ENCODE results near the gene OPRL1. TPM values are rescaled to one million over a fixed set of nuclear protein-coding genes. Genes with fewer than 3 reads are reported as not detected.

OPRL1 gene
- polyA plus RNA-seq, 1 experiment: 0.86 TPM

DNA sequence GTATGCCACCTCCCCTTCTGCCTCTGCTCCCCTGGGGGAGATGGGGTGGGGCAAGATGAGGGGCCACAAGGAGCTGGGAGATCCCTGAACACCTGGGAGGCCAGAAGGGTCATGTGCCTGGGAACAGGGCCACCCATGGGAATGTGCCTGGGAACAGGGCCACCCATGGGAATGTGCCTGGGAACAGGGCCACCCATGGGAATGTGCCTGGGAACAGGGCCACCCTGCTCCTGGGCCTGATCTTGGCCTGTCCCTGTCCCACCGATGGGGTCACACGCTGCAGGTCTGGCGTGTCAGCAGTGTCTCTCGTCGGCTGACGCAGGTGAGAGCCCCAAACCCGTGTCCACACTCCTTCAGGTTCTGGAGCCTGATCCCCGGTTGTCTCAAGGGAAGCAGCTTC, 4.9 kb upstream of the OPRL1 start:
- CTCF ChIA-PET: no interaction called here
- H3K4me3 ChIP-seq (ENCODE audit: low read depth, low read length): no peak overlapping the region
- DNase-seq (ENCODE audit: low read depth, low spot score): no peak
- H3K27ac ChIP-seq (ENCODE audit: low read depth, low read length): no peak overlapping the region
- no peaks in the 10 kb centered on the region for H3K27me3 ChIP-seq (ENCODE audit: control insufficient read depth, insufficient read depth, low read length)
- H3K9me3 ChIP-seq (ENCODE audit: control insufficient read depth, insufficient read depth, low read length): no peaks in the 10 kb centered on the region; the same call in 1 of the 2 replicates
- TF ChIP-seq, protein P1, sequence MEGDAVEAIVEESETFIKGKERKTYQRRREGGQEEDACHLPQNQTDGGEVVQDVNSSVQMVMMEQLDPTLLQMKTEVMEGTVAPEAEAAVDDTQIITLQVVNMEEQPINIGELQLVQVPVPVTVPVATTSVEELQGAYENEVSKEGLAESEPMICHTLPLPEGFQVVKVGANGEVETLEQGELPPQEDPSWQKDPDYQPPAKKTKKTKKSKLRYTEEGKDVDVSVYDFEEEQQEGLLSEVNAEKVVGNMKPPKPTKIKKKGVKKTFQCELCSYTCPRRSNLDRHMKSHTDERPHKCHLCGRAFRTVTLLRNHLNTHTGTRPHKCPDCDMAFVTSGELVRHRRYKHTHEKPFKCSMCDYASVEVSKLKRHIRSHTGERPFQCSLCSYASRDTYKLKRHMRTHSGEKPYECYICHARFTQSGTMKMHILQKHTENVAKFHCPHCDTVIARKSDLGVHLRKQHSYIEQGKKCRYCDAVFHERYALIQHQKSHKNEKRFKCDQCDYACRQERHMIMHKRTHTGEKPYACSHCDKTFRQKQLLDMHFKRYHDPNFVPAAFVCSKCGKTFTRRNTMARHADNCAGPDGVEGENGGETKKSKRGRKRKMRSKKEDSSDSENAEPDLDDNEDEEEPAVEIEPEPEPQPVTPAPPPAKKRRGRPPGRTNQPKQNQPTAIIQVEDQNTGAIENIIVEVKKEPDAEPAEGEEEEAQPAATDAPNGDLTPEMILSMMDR (IDR thresholded peaks at IDR 0.05; ENCODE audit: low read depth, low read length): no peak
- POLR2A ChIA-PET: no interaction called here

DNA sequence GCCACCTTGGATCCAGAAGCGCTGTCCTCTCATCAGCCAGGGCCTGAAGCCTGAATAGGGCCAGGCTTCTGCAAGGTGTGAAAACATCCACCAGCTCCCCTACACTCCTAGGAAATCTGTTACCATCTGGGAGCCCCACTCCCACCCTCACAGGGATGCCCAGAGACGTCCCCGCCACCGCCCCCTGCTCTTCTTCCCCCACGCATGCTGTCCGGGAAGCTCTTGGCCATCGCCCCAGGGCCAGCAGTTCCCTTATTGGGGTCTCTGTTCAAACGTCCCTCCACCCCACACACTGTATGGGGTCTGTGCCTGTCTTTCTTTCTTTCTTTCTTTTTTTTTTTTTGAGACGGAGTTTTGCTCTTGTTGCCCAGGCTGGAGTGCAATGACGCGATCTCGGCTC, 4.3 kb upstream of the OPRL1 start:
- CTCF ChIA-PET: no interaction called here
- no peak for DNase-seq (ENCODE audit: low read depth, low spot score)
- TF ChIP-seq, protein P1 (IDR thresholded peaks at IDR 0.05; ENCODE audit: low read depth, low read length): no peak
- no peaks in the 10 kb centered on the region for H3K27me3 ChIP-seq (ENCODE audit: control insufficient read depth, insufficient read depth, low read length)
- H3K4me3 ChIP-seq (ENCODE audit: low read depth, low read length): no peak overlapping the region
- H3K27ac ChIP-seq (ENCODE audit: low read depth, low read length): no peak overlapping the region
- POLR2A ChIA-PET: no interaction called here
- H3K9me3 ChIP-seq (ENCODE audit: control insufficient read depth, insufficient read depth, low read length): no peaks in the 10 kb centered on the region; the same call in 1 of the 2 replicates

DNA sequence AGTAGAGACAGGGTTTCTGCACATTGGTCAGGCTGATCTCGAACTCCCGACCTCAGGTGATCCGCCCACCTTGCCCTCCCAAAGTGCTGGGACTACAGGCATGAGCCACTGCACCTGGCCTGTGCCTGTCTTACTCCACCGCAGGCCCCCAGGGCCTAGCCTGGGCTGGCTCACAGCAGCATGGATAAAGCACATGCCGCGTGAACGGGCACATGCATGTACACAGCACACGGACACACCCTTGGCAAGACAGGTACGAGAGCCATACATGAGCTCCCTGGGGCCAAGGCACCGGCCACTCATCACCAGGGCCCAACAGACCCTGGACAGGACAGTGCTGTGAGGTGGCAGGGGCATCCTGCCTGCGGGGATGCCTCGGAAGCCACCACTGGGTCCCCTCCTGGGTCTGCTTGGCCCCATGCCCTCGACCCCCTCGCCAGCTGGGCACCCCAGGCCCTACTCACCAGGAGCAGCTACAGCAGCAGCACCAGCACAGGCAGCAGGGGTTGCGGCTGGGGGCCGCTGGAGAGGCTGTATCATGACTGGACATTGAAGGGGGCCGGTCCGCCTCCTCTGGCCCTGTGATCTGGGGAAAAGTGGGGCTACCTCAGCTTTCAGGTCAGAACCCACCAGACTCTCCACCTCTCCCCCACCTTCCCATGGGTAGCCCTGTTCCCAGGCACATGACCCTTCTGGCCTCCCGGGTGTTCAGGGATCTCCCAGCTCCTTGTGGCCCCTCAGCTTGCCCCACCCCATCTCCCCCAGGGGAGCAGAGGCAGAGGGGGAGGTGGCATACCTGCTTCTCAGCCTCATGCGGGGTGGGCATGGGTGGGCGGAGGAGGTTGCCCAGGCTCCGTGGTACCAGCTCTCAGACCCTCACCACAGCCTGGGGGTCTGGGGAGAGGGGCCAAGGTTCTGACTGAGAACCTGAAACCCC, 3.6 kb upstream of the OPRL1 start:
- H3K4me3 ChIP-seq (ENCODE audit: low read depth, low read length): no peak overlapping the region
- CTCF ChIA-PET: no interaction called here
- POLR2A ChIA-PET: no interaction called here
- no peaks in the 10 kb centered on the region for H3K27me3 ChIP-seq (ENCODE audit: control insufficient read depth, insufficient read depth, low read length)
- TF ChIP-seq, protein P1 (IDR thresholded peaks at IDR 0.05; ENCODE audit: low read depth, low read length): no peak
- no peaks in the 10 kb centered on the region; the same call in 1 of the 2 replicates for H3K9me3 ChIP-seq (ENCODE audit: control insufficient read depth, insufficient read depth, low read length)
- DNase-seq (ENCODE audit: low read depth, low spot score): no peak
- no peak overlapping the region for H3K27ac ChIP-seq (ENCODE audit: low read depth, low read length)

DNA sequence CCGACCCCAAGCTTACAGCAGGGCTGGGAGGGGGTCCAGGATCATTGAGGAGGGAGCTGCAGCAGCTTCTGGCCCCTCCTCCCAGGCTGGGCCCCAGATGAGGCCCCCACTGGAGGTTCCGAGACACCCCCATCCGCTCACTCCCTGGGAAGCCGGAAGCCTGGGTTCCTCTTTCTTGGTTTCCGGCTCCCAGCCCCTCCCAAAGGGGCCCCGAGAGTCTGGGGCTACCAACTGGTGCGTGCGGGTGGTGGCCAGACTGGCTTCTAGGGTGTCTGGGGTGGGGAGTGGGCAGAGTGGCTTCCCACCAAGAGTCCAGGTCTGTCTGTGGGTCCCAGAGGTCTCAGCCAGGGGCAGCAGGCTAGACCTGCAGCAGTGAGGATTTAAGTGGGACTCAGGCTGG, 2.8 kb upstream of the OPRL1 start:
- ChIA-PET POLR2A (no interaction called here), CTCF (no interaction called here)
- TF ChIP-seq, protein P1 (IDR thresholded peaks at IDR 0.05; ENCODE audit: low read depth, low read length): no peak
- H3K9me3 ChIP-seq (ENCODE audit: control insufficient read depth, insufficient read depth, low read length): no peaks in the 10 kb centered on the region; the same call in 1 of the 2 replicates
- no peak for DNase-seq (ENCODE audit: low read depth, low spot score)
- H3K27me3 ChIP-seq (ENCODE audit: control insufficient read depth, insufficient read depth, low read length): peaks cover under 1% of the 10 kb centered on the region
- H3K4me3 ChIP-seq (ENCODE audit: low read depth, low read length): no peak overlapping the region
- no peak overlapping the region for H3K27ac ChIP-seq (ENCODE audit: low read depth, low read length)

DNA sequence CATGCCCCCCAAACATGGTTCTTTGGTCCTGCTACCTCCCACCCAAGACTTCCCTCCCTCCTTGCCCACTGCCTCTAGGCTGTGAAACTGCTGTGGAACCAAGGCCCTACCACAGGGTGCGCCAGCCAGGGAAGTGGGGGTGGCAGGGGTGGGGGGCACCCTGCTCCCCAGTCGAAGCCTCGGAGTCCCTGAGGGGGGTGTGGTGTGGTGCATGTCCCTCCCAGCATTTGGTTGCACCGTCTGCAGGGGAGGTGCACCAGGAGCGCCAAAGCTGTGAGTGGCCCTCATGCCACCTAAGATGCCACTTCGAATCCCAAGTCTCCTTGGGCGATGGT, 2.4 kb upstream of the OPRL1 start:
- no peak overlapping the region for H3K4me3 ChIP-seq (ENCODE audit: low read depth, low read length)
- no peak overlapping the region for H3K27ac ChIP-seq (ENCODE audit: low read depth, low read length)
- peaks cover 4% of the 10 kb centered on the region for H3K27me3 ChIP-seq (ENCODE audit: control insufficient read depth, insufficient read depth, low read length)
- POLR2A ChIA-PET: no interaction called here
- no peaks in the 10 kb centered on the region; the same call in 1 of the 2 replicates for H3K9me3 ChIP-seq (ENCODE audit: control insufficient read depth, insufficient read depth, low read length)
- TF ChIP-seq, protein P1 (IDR thresholded peaks at IDR 0.05; ENCODE audit: low read depth, low read length): no peak
- CTCF ChIA-PET: no interaction called here
- DNase-seq (ENCODE audit: low read depth, low spot score): no peak
